HG03354 (cell line): ENCODE results near the gene ANXA10.
A peak's percentile ranks its signal among the peaks of the same experiment; 100 is the strongest.

Experiments
- ATAC-seq: cut with Tn5 transposase; IDR thresholded peaks from one replicate; pipeline ENCODE4 v1.9.1; 2021; ENCODE audit warnings: mild to moderate bottlenecking; ENCODE audit not compliant: unreplicated experiment, poor library complexity, severe bottlenecking

The ANXA10 gene

DNA sequence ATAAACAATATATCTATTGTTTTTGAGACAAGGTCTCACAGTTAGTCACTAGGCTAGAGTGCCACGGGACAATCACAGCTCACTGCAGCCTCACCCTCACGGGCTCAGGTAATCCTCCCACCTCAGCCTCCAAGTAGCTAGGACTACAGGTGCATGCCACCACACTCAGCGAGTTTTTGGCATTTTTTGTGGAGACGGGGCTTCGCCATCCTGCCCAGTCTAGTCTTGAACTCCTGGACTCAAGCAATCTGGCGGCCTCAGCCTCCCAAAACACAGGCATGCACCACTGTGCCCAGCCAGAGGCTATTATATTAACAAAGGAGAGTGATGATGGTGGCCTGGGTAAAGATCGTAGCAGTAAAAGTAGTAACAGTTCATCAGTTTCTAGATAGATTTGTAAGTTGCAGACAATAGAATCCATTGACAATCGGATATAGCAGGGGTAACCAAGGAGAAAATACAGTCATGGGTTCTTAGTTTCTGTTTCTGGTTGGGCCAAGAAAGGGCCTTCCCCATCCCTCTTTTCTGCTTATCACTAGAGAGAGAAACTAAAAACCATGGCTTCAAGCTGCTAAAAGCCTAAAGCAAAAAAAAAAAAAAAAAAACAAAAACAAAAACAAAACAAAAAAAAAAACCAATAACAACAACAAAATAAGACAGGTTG is 60.6 kb downstream of the ANXA10 start:
- peak; percentile 38 for ATAC-seq

DNA sequence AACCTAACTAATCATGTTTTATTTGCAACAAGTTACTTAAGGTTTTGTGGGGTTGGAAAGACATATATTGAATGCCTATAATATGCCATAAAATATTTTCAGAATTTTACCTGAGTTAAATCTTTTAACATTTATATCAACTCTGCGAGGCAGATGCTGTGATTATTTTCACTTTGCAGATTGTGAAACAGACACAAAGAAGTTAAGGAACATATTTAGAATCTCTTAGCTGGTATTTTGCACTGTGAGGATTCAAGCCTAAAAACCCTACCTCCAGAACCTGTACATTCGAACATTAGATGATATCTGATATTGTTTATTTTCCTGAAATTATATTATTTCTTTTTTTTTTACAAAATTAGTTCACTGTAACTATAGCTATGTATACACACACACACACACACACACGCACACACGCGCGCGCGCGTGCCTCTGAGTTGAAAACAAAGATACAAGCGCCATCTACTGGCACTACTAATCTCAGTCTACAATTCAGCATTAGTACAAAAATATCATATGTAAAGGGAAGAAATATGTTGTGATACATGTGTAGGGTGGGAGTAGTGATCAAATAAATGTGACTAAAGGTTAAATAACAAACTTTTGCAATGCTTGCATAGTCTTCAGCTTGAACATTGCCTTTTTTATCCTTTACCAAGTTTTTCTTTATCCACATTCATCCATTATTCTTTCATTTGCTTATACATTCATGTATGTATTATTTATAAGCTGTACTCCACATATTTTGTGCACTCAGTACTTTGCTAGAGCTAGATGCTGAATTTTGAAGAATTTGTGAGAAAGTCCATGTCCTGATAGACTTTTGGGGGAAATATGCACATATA is 61.5 kb downstream of the ANXA10 start:
- peak; percentile 89 for ATAC-seq

DNA sequence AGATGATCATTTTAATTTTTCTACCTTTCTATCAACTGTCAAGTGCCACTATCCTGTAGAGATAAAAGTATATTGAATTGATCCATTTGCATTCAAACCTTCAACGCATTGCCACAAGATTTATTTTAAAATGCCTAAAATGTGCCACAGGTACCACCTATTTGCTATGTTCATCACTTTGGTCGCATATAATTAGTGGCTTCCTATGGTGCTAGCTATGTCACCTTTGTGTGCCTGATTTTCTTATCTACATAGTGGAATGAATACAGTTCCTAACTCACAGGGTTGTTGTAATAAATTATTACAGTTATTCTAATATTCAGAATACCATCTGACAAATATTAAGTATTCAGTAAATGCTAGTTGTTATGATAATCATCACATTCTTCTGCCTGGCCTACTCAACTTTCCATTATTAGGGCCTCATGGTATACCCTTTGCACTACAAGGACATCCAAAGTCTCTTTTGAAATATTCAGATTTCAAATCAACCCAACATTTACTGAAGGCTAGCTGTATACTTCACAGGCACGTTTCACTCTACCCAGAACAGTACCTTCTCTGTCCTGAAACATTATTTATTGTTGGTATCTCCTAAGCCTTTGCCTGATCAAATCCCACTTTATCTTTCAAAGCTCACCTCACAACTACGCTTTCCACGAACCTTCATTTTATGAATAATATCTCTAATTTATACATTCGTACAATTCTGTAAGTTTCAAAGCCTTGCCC is 62.4 kb downstream of the ANXA10 start:
- no peak for ATAC-seq

DNA sequence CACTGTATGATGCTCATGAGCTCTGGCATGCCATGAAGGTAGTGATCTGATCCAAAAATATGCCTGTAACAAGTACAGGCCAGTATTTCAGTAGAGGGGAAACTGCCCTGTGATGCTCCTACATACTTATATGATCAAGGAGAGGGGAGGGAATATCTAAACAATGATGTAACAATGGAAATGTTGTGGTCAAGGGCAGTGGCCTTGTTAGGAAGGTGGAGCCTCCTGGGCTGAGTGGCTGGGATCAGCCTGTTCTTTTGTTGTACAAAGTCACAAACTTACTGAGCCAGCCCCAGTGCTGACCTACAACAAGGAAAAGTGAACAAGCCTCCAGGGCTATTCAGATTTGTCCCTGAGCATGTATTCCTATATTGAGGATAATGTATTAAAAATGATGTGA is 70.3 kb downstream of the ANXA10 start:
- ATAC-seq = no peak

DNA sequence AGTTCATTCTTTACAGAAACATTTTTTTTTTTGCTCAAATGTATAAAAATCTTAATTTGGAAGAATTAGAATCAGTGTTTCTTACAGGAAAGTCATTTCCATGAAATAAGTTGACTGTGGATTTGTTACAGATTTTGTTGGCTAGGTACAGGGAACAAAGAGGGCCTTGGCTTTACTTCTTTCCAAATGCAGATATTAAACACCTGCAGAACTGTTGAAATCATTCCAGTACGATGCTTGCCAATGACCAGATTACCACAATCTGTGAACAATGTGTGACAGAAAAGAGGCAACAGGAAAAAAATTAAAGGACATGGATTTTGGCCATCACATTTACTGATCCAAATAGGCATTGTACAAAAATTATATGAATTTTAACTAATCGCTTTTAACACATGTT is 70.8 kb downstream of the ANXA10 start:
- ATAC-seq = no peak

DNA sequence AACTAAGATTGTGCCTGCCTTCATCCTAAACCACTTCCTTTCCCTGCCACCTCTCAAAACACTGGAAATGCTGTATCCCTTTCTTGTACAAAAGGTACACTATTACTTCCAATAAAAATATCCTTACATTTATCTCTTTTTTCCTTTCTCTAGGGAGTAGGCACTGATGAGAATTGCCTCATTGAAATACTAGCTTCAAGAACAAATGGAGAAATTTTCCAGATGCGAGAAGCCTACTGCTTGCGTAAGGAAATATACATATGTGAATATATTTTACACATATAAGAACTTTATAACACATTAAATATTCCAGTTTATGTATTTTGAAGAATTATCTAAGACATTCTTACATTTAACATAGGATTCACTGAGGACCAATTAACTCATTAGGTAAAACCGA is 71.7 kb downstream of the ANXA10 start:
- ATAC-seq = no peak

DNA sequence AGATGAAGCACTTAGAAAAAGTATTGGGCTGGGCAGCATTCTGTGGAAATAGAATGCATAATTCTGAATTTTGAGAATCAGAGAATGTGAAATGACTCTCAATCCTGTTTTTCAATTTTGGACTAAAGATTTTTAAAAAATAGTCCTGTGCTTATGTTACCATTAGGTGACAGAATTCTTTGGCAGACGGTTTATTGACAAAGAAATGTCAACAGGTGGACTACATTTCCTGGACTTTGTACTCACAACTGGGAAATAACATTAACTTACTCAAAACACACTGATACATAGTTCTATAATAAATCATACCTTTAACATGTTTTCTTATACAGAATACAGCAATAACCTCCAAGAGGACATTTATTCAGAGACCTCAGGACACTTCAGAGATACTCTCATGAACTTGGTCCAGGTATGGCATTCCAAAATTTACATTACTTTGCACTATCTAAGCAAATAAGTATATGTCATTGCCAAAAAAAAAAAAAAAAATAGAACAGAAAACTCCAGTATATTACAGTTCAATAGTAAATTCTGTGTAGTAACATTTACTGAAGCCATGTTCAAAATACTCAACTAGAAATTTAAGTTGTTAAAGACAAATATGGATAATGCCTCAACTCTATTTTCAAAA is 72.7 kb downstream of the ANXA10 start:
- no peak for ATAC-seq

DNA sequence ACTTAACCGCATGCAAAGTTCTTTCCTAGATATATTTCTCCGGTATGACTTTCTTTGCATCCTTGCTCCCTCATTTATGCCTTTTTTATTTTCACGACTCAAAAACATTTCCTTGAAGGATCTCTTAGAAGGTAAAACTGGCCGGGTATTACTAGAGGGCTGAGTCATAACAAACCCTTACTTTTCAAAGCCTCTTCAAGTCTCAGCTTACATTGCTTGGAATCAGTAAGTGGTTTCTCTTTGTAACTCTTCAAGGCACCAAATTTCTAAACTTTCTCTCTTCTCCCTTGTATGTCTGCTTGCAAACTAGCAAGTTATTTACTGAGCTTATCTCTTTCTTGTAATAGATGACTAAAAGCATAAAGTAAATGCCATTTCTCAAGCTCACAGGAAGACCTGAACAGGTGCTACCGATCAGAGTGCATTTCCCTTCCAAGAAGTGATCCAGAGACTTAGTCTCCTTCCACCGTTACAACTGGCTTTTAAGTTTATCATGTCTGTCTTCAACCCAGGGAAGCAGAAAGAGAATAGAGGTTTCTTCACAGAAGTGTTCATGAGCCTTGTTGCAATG is 75.5 kb downstream of the ANXA10 start:
- peak; percentile 53 for ATAC-seq

DNA sequence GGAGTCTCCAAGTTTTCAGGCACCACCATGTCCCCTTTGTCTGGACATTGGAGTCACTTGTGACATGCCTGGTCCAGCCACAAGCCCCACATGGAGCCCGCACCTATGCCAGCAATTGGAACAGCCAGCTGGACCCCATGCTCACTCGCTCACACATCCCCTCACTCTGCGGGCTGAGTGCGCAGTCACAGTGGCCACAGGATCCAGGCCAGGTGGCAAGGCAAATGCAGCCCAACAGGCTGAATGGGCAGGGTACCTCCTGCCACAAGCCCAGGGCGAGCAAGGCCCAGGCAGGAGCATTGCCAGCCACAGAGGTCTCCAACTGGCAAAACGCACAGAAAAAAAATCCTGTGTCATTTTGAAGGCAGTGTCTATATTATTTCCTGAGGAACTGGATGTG is 82.0 kb downstream of the ANXA10 start:
- ATAC-seq = no peak

DNA sequence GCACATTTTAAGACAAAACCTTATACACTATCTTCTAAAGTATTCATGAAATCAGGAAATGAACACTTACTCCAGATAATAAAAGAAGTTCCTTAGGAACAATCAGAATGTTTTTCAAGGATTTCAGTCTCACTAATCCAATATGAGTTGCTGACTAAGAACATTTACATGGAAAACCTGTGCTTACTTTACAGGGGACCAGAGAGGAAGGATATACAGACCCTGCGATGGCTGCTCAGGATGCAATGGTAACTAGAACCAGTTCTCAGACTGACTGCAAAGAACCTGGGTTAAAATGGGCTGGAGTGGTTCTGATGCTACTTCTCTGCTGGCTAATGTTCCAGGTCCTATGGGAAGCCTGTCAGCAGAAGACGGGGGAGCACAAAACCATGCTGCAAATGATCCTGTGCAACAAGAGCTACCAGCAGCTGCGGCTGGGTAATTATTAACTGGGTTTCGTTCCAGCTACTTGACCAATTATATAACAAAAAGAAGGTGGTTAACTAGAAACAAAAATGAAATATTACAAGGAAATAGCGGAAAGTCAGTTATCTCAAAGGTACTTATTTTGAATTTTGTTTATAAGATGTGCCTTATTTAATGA is 85.3 kb downstream of the ANXA10 start:
- ATAC-seq = no peak

DNA sequence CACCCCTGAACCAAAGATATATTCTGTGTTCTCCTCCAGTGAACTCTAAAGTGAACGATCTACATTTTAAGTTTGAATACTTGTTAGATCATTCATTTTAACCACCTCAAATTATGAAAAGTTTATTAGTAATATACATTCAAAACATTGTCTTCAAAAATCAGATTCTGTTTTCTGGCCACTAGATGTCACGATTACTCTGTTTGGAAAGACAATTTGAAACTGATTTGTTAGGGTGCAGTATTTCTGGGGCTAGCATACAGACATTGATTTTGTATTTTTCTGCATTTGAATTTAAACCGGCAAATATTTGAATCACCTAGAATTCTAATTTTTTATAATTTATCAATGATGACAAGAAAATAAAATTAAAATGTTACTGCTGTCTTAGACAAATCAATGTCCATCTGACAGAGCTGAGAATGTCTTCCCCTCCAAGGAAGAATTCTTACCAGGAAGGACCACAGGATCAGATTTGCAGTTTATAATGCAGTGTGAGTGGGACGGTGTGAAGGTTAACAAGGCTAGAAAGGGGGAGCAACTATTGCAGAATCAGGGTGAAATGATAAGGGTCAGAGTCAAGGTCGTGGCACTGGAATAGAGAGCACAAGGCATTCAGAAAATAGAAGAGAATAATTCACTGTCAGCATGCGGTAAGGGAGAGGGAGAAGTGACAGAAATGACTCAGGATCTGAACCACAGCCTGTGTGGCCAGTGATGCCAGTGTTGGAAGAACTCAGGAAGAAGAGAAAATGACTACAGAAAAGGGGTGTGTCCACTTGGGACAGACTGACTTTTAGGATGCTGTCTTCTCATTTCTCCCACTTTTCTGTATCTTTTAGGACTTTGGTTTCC is 91.6 kb downstream of the ANXA10 start:
- ATAC-seq = no peak

DNA sequence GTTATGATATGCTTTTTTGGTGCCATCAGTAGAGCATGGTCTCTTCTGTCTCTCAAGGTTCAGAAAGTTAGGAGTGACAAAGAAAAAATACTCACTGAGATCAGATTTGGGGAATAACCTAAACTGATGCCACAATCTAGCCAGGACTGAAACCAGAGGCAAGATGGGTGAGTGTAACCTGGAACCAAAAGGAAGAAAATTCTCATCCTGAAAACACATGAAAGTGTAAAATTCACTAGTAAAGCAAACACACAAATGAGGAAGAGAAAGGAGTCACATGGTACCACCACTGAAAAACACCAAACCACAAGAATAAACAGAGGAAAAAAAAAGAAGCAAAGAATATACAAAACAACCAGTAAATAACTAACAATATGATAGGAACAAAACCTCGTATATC is 96.4 kb downstream of the ANXA10 start:
- peak; percentile 65 for ATAC-seq

DNA sequence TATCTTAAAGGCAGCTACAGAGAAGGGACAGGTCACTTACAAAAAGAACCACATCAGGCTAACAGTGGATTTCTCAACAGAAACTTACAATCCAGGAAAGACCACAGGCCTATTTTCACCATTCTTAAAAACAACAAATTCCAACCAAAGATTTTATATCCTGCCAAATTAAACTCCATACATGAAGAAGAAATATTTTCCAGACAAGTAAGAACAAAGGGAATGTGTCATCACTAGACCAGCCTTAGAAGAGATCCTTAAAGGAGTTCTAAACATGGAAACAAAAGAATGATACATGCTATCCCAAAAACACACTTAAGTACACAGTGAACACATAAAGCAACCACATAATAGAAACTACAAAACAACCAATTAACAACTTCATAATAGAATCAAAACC is 105.6 kb downstream of the ANXA10 start:
- ATAC-seq = no peak

DNA sequence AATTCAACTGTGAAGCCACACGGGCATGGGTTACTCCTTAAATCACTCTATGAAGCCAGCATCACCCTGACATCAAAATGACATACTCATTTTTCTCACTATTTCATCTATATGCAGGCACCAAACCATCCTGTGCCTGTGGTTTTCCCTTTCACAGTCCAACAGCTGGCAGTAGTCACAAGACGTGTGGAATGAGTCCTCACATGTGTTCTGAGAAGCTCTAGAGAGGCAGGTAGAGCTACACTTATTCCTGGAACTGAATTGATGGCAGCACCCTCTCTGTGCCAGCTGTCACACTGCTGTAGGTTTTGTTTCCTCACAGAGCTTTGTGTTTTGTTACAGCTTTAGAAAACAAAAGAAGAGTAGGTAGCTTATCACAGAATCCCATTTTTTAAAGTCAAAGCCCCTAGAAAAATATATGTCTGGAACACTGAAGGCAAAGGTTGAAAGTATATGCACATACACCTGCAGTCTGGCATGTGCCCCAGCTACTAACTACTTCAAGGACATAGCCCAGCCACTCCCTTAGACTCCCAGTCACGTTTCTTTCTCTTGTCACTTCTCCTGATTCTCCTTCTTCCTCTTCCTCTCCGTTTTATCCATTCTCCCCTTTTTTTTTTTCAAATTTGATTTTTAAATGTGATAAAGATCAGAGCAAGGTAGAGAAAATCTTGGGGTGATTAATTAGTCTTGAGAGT is 107.1 kb downstream of the ANXA10 start:
- peak; percentile 68 for ATAC-seq

DNA sequence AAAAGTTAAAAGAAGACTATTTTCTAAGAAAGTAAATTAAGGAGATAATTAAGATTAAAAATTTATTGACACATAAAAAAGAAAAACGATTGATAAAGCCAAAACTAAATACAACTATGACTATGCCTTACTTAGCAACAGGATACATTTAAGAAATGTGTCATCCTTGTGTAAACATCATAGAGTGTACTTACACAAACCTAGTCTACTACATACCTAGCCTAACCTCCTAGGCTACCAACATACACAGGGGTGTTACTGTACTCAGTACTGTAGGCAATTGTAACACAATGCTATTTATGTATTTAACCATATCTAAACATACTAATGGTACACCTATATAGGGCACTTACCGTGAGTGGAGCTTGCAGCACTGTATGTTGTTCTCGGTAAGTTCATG is 108.3 kb downstream of the ANXA10 start:
- ATAC-seq = no peak

DNA sequence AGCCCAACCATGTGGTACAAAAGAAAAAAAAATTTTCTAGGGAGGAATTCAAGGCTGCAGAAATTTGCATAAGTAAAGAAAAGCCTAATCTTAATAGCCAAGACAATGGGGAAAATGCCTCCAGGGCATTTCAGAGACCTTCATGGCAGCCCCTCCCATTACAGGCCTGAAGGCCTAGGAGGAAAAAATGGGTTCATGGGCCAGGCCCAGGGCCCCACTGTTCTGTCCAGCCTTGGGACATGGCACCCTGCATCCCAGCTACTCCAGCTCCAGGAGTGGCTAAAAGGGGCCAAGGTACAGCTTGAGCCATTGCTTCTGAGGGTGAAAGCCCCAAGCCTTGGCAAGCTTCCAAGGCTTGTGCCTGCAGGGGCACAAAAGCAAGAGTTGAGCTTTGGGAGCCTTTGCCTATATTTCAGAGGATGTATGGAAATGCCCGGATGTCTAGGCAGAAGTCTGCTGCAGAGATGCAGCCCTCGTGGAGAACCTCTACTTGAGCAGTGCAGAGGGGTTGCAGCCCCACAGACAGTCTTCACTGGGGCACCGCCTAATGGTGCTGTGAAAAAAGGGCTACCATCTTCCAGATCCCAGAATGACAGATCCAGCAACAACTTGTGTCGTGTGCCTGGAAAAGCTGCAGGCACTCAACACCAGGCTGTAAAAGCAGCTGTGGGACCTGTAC is 111.0 kb downstream of the ANXA10 start:
- ATAC-seq = no peak

DNA sequence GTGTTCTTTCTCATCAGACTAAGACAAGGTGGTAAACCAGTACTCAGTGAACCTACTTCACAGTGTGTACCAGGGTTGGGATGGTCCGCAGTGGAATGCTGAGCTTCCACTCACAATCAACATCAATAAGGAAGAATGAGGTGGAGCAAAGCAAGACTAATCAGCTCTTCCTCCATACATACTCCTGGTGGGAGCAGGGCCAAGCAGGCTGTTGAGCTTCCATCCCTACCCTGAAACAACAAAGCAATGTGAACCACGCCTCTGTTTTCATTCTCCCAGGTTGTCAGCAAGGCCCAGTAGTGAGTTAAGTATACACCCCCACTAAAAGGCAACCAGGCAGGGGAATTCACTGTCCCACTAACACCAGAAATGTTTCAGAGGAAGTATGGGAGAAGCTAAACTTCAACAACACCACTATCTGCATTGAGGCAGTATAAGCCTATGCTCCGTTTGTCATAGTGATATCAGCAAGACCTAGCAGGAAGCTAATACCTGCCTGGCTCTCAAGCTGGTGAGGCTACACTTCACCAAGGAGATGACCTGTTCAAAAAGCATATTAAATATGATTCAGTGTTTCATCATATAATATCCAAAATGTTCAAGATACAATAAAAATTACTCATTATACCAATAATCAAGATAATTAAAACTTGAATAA is 116.7 kb downstream of the ANXA10 start:
- no peak for ATAC-seq
